GM21737 (cell line): ENCODE data around the gene BEAN1.

ENCODE experiments used
- ATAC-seq: cut with Tn5 transposase; IDR thresholded peaks from one replicate; pipeline ENCODE4 v1.9.1; 2021; ENCODE audit warnings: mild to moderate bottlenecking, moderate library complexity; ENCODE audit not compliant: unreplicated experiment

BEAN1 gene, protein sequence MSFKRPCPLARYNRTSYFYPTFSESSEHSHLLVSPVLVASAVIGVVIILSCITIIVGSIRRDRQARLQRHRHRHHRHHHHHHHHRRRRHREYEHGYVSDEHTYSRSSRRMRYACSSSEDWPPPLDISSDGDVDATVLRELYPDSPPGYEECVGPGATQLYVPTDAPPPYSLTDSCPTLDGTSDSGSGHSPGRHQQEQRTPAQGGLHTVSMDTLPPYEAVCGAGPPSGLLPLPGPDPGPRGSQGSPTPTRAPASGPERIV

DNA sequence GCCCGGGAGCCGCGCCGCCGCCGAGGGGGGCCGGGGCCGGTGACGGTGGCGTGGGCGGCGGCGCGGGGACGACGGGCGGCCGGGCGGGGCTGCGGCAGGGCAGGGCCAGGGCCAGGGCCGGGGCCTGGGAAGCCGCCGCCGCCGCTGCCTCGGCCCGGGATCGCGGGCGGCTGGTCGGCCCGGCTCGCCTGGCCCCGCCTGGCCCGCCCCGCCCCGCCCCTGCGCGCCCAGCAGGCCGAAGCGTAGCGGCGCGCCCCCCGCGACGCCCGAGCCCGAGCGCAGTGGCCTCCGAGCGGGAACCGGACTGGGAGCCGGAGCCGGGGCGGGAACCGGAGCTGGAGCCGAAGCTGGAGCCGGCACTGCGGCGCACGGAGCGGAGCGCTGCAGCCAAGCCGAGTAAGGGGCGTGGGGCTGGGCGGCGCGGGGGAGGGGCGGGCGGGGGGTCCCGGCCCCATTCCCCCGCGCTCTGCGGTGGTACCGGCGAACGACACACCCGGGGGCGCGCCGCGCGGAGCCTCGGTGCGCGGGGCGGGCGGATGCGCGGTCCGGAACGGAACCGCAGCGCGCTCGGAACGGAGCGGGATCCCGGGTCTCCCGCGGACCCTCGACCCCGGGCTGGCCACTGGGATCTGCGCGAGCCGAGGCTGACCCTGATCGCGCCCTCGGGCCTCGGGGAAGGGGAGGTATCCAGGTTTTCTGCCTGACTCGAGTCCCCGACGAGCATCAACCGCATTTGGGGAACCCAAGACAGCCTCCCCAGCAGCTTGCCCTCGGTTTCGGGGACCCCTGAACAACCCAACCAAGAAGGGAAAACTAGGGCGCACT, at the start of gene BEAN1:
Gene BEAN1, plus strand, starts transcription at position 260 of the 825 bp plus-strand sequence. CDS start 10,382 bp downstream, outside the sequence.
- ATAC-seq, result no peak

DNA sequence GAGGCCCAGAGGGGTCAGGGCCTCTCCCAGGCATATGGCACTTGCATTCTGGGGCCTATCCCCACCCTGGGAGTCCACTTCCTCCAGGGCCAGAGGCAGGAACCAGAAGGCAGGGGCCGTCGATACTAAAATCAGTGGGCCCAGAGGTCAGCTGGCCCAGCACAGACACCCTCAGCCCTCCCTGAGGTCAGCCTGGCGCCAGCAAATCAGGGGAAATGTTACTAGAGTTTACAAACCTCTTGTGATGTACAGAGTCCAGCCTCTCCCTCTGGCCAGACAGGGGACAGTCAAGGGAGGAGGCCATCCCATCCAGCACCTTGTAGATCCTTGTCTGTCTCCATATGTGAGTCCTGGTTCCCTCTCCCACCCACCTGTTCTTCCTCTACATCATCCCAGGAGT, 49.8 kb upstream of the BEAN1 start:
- ATAC-seq, result no peak

DNA sequence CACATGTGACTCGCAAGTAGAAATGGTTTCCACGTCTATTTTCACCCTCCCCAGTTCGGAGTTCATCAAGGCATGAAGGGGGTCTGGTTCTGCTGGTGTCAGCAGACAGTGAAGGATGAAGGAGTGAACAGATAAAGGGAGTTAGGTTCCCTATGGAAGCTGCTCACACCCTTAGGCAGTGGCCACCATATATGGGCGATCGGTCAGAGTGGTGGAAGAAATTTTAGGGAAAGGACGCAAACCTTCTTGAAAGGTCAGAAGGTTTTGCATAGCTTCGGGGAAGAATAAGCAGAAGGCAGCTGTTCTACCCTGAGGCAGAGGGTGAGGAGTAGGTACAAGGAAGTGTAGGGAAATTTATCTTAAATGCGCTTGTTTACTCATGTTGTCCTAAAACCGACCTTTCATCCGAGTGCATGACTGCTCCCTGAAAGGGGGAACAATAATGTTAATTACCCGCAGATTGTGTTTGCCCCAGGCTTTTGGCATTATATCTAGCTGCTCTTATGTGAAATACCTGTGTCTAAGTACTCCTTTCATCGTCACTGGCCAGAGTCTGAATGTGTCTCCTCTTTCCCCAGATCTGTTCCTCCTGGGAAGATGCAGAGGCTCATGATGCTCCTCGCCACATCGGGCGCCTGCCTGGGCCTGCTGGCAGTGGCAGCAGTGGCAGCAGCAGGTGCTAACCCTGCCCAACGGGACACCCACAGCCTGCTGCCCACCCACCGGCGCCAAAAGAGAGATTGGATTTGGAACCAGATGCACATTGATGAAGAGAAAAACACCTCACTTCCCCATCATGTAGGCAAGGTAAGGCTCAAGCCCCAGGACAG, 48.1 kb upstream of the BEAN1 start:
- ATAC-seq, result no peak

DNA sequence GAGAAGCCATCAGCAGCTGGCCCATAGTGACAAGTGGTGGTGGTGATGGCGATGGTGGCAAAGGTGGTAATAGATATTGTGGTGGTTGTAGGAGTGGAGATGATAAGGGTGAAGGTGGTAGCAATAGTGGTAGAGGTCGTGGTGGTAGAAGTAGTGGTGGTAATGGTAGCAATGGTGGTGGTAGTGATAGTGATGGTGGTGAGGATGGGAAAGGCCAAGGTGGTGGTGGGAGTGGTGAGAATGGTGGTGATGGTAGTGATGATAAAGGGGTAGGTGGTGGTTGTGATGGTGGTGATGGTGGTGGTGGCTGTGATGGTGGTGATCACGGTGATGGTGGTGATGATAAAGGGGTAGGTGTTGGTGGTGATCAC, 47.5 kb upstream of the BEAN1 start:
- no peak for ATAC-seq

DNA sequence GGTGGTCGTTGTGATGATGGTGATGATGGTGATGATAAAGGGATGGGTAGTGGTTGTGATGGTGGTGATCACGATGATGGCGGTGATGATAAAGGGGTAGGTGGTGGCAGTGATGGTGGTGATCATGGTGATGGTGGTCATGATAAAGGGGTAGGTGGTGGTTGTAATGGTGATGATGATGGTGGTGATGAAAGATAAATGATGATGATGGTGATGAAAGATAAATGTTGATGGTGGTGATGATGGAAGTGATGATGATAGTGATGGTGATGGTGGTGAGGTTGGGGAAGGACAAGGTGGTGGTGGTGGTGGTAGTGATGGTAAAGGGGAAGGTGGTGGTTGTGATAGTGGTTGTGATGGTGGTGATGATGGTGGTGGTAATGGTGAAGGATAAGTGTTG, 46.7 kb upstream of the BEAN1 start:
- no peak for ATAC-seq

DNA sequence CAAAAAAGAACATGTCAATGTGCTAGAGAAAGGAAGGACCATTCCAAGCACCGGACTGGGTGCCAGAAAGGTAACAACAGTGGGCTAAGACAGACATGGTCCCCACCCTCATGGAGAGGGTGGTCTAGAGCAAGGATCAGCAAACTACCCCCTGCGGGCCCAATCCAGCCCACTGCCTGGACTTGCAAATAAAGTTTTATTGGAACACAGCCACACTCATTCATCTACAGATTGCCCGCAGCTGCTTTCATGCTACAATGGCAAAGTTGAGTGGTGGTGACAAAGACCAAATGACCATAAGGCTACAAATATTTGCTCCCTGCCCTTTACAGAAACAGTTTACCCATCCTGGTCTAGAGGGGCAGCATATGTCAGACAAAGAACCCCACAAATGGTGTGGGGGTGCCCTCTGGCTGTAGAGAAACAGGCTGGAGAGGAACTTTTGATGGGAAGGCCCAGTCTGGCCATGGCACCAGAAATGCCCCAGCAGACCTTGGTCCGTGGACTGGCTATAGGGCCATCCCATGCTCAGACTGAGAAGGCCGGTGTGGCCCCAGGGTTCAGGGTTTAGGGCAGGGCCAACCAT, 45.4 kb upstream of the BEAN1 start:
- ATAC-seq, result no peak

DNA sequence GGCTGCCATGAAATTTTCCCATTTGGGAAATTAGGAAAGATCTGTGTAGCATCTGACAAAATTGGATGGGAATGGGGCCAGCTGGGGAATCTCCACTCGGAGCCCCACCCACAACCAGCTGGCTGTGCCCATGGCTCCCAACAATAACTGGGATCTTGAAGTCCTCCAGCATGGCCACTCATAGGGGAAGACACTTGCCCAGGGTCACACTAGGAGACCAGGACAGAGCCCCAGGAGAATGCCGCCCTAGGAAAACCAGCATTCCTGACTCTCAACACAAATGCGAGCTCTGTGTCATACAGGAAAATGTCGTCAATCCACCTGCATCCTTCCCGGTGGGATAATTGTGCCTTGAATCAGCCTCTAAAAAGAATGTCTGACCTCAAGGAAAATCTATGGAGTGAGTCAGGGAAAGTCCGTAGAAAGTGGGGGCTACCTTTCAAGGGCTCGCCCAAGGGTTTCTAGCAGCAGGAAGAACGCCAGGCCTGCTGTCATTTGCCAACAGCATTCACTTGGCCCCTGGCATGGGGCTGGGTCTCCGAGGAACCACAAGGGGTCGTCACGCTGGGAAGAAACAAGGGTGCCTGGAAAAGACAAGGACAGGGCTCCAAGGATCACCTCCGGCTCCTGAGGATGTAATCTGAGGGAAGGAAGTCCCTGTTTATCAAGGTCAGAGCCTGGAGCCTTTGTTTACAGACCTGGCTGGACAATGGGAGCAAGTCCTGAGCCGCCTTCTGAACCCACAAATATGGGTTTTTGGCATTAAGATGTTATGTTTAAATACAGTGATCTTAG, 44.7 kb upstream of the BEAN1 start:
- no peak for ATAC-seq

DNA sequence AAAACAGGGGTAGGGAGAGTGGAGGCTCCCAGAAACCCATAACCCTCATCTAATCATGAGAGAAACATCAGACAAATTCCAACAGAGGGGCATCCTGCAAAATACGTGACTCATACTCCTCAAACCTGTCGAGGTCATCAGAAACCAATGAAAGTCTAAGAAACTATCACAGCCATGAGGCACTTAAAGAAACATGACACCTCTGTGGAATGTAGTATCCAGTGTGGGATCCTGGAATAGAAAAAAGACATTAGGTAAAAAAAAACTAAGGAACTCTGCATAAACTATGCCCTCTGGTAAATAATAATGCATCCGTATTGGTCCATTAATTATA, 44.2 kb upstream of the BEAN1 start:
- ATAC-seq, result no peak

DNA sequence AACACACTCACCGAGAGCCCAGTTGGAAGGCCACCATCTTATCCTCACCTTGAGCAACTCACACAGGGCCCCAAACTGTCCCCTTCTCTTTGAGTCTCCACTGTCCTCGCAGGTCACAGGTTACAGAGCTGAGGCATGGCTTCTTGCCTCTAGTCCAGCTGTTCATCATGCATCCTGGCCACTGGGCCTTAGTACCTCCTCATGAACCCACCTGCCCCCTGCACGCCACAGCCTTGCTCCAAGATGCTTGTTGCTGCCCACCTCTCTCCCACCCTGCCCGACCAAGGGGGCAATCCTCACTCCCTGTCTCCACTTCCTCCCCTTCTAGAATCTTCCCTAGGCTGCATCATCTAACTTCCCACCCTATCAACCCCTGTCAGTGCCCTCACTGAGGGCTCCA, 43.5 kb upstream of the BEAN1 start:
- no peak for ATAC-seq

DNA sequence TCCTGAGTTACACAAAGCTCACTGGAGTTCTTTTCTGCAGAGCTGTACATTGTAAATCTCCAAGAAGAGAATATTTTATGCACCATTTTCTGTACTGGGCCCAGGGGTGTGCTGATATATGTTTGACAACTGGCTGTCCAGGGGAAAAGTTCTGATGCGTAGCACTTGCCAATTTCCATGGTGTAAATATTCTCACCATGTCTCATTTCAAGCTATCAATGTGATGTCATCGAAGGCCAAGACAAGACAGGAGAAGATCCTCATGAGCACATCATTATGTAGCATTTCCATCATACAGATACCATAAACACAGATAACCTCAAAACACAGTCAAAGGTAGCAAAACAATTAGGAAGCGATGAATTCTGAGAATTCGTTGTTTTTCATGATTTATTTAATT, 41.7 kb upstream of the BEAN1 start:
- no peak for ATAC-seq

DNA sequence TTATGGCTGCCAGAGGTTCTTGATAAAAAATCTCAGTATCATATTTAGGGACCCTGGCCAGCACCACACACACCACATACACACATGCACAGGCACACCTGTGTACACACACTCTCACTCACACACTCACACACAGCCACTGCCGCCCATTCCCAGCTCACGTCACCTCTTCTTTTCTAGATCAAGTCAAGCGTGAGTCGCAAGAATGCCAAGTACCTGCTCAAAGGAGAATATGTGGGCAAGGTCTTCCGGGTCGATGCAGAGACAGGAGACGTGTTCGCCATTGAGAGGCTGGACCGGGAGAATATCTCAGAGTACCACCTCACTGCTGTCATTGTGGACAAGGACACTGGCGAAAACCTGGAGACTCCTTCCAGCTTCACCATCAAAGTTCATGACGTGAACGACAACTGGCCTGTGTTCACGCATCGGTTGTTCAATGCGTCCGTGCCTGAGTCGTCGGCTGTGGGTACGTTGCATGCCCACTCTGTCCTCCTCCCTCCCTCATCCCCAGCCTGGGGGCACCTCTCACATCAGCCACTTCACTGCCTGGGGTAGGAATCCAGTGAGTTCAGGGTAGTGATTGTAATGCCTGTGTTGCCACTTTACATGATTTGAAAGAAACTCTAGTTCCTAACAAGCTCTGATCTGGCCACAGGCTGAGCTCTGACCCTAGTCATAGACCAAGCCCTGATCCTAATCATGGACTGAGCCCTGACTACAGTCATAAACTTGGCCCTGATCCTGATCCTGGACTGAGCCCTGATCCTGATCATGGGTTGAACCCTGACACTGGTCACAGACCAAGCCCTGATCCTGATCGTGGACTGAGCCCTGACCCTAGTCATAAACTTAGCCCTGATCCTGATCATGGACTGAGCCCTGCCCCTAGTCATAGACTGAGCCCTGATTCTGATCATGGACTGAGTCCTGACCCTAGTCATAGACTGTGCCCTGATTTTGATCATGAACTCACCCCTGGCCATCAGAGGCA, 40.2 kb upstream of the BEAN1 start:
- ATAC-seq, result no peak

DNA sequence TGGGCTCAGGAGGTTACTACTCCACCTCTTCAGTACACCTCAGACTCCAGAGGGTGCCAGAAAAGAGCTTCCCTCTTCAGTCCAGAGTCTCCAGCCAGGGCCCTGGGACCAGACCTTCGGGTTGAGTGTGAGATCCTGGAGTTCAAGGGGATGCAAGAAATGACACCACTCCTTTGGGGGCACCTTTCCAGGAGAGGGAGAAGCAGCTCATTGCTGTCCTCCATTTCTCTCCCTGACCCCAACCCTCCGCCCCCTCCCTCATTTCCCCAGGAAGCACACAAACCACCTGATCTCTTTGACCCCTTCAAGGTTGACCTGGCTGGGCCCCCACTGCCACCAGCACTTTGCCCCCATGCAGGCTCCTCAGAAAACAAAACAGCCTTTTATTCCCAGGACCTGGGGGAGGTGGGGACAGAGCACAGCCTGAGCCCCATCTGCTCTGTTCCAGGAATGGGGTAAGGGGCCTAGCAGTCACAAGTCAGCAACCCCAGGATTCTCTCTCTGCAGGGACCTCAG, 39.2 kb upstream of the BEAN1 start:
- ATAC-seq, result no peak

DNA sequence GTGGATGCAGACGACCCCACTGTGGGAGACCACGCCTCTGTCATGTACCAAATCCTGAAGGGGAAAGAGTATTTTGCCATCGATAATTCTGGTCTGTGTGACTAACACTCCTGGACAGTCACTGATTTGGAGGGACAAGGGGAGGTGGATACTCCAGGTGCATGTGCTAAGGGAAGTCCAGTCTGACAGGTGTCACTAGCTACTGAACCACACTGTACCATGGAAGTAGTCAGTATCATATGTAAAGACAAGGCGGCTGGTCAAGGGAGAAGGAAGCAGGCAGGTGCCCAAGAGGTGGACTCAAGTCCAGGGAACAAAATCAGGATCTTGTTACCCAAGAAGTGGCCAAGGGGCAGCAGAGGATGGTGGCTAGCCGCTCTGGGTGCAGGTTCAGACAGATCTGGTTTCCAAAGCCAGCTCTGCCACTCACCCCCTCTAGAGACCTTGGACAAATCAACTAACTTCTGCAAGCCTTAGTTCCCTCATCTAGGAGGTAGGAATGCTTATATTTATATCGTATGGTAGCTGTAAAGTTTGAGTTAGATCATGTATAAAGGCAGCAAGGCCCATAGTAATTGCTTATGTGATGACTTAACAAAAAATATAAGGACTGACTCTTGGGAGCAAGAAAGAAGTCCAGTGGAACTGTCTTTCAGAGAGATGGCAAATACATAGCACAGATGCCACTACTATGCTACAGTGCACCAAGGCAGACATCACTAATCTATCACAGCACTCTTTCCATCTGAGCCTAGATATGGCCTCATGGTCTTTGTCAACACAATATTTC, 38.5 kb upstream of the BEAN1 start:
- no peak for ATAC-seq

DNA sequence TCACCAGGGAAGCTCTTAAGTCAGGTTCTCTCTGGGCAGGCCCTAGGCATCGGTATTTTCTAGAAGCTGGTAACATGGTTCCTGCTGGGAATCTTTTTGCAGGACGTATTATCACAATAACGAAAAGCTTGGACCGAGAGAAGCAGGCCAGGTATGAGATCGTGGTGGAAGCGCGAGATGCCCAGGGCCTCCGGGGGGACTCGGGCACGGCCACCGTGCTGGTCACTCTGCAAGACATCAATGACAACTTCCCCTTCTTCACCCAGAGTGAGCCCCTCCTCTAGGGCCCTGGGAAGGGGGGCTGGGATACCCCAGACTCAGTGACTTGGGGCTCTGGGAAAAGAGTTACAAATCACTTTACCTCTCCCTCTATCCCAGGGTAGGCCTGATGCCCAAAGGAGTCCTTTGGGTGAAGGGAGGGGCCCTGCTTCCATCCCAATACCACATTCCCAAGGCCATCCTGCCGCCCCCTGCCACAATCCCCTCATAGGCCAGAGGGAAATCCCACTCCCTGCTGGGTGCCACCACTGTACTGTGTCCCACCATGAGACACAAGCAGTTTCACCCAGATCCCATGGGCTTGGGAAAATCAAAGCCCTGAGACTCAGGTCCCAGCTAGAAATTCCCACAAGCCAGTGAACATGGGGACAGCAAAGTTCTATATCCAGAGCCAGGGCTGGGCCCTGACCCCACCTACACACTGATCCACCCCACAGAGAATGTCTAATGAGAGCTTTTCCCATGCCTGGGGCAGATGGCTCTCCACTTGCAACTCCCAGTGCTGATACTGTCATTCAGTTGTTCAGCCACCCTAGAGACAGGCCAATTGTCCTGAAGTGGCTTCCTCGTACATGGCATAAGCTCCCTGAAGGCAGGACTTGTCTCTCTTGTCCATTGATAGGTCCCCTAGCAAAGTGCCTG, 37.6 kb upstream of the BEAN1 start:
- no peak for ATAC-seq

DNA sequence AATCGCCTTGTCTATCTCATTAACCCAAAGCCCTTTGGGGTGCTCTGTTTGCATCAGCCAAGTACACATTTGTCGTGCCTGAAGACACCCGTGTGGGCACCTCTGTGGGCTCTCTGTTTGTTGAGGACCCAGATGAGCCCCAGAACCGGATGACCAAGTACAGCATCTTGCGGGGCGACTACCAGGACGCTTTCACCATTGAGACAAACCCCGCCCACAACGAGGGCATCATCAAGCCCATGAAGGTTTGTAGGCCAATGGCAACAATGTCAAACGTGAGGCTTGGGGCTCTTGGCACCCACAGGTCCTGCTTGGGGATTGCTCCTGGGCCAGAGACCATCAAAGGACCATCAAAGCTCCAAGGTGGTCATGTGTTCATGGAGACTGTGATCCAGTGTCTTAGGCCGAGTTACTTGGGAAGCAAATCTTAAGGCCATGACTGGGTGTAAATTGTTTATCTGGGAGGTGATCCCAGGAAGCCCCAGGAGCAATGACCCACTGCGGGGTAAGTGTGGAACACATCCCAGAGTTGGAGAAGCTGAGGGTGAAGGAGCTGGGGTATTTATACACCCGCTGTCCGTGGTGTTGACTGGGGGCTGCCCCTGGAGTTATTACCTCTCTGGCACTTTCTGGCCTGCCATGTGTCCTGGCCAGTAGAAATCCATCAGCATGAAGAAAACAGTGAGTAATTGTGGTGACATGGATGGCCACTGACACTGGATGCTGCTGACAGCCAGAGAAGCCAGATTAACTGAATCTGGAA, 36.6 kb upstream of the BEAN1 start:
- no peak for ATAC-seq
